NCI-H82 (cell line): ENCODE data around the gene LARGE1.

Experiments used
- DNase-seq: peaks from one replicate; lab custom pipeline; 2025; lab: John Stamatoyannopoulos, UW

LARGE1 gene

DNA sequence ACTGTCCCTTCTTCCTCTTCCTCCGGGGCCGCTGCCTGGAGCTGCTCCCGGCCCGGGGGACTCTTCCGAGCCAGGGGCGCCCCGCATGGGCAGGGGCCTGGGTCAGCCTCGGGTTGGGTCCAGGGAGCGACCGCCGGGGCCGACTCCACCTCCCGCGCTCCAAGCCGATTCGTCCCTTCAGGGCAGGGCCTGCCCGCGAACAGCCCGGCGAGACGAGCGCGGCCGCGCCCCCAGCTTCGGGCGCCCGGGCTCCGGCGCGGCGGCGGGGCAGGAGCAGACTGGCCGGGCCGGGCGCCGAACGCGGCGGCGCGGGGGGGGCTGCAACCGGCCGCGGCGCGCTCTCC, at the start of gene LARGE1:
TSS of gene LARGE1 (minus strand) at position 280 of the 344 bp plus-strand sequence.
- DNase-seq: peak; percentile 43

GRCh38 chr22:33969045-33969444, 48.8 kb upstream of the LARGE1 start:
- no peak for DNase-seq

- no peak for DNase-seq
Measured at GRCh38 chr22:33964121-33964520, 43.8 kb upstream of the LARGE1 start.

- no peak for DNase-seq
Measured at GRCh38 chr22:33962409-33962808, 42.1 kb upstream of the LARGE1 start.

GRCh38 chr22:33958741-33959140, 38.5 kb upstream of the LARGE1 start:
- no peak for DNase-seq

- no peak for DNase-seq
Measured at GRCh38 chr22:33957086-33957485, 36.8 kb upstream of the LARGE1 start.

DNA sequence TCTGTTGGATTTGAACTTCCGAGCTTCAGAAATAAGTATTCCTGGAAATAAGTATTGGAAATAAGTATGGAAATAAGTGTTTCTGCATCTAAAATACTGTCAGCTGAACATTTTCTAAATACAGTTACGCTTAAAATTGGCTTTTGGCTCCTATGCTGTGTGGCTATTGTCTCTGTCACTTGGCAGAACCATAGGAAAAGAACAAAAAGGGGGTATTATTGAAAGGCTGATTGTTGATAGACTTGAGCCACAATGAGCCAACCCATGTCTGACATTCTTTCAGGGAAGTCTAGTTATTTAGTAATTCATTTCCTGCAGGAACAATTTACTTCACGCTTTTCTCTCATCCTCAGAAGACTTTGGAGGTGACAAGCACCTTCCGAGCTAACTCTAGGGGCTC, 32.5 kb upstream of the LARGE1 start:
- no peak for DNase-seq

- DNase-seq: no peak
Measured at GRCh38 chr22:33940741-33941140, 20.5 kb upstream of the LARGE1 start.

GRCh38 chr22:33932997-33933396, 12.7 kb upstream of the LARGE1 start:
- DNase-seq: no peak

GRCh38 chr22:33931406-33931805, 11.1 kb upstream of the LARGE1 start:
- no peak for DNase-seq

- no peak for DNase-seq
Measured at GRCh38 chr22:33927752-33928151, 7.5 kb upstream of the LARGE1 start.

- no peak for DNase-seq
Measured at GRCh38 chr22:33925194-33925593, 4.9 kb upstream of the LARGE1 start.

- DNase-seq: peak; percentile 93
Measured at GRCh38 chr22:33923660-33924246, 3.5 kb upstream of the LARGE1 start.

DNA sequence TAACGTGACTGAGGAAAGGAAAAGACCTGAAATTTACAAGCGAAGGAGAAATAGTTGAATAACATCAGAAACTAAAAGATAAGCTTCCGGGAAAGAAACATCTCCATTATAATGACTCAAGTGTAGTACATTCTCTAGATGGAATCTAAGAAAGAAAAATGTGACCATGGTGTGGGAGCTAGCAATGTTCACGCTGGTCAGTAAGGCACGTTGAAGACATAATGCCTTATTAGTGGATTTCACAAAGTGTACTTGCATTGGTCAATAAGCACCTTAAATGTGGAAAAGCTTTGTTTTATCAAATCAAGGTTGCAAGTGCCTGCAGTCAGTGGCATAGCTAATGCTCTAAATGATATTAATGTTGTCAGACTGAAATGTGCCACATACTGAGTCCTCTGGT, 2.8 kb upstream of the LARGE1 start:
- no peak for DNase-seq

GRCh38 chr22:33922349-33922681, 2.0 kb upstream of the LARGE1 start:
- DNase-seq: peak; percentile 65

- DNase-seq: peak; percentile 85
Measured at GRCh38 chr22:33921525-33922348, 1.5 kb upstream of the LARGE1 start.

DNA sequence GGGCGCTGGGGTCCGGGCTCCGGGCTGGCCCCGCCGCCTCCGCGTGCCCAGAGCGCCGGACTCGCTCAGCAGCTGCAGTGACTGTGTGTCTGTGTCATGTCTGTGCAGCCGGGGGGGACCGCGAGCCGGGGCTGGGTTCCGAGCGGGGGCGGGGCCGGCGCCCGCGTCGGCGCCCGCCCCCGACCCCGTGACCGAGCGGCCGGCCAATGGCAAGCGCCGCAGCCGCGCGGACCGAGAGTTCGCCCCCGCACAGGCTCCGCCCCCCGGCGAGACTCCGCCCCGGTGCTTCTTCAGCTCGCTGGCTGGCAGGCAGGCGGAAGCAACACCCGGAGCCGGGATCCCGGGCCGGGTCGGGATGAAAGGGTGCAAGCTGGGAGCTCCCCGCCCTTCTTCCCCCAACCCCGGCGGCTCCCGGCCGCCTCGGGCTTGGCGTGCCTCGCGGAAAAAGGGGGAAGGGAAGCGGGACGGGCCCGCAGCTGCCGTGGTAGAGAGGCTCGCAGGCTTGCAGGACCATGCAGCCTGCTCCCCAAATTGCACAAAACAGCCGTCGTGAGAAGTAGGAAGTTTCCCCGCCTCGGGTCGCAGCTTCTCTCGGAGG, 750 bp upstream of the LARGE1 start:
- peak; percentile 97 for DNase-seq

GRCh38 chr22:33919391-33920196, 682 bp downstream of the LARGE1 start:
- DNase-seq: peak; percentile 44

DNA sequence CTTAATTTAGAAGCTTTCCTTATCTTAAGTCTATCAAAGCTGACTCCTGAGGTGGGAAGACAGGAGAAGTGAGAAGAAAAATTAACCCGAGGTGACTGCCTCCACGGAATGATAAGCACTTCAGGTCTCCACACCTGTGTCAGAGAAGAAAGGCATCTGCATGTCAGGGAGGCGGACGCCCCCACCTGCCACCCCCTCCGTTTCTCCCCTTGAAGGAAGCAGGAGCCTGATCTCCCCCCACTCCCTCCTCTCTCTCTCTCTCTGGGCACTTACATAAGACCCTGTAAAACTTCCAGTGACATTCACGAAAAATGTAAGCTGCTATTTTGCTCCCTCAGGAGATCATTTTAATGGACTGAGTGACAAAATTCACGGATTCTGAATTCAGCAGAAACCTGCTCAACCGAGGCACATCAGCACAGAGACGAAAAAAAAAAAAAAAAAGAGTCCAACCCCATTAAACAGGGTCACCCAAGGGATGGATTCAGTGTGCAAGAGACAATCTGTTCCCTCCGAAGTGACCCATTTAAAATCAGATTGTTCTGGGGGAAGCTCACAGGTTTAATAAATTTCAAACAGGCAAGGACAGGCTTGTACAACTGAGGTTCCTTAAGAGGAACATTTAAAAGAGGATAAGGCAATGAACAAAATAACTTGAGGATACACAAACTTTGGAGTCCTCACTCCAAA, 1.5 kb downstream of the LARGE1 start:
- DNase-seq: peak; percentile 15

DNA sequence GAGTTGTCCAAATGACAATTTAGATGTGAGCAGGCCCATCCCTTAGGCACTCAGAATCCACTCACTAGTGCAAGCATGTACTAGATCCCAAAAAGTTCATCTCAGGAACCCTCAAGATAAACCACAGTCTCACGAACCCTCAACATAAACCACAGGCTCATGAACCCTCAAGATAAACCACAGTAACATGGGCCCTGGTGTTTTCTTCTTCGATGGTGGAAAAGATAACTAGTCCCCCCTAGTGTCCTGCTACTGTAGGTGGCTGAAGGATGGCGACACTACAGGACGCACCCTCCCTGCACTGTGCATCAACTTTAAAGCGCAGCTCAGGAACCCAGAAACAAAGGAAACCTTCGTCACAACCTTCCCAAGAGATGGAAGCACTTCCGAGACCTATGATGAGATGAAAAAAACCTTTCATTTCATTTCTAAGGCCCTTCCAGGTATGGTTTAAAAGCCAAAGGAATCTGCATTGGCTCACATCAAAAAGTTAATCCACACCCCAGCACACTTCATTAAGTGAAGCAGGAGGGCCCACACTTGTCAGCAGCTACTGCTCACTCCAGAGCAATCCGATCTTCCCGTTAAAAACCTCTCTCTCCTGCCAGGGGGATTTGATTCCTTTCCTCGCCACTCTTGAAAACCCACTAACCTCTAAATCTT, 2.4 kb downstream of the LARGE1 start:
- peak; percentile 67 for DNase-seq

- no peak for DNase-seq
Measured at GRCh38 chr22:33914699-33915098, 5.6 kb downstream of the LARGE1 start.

- DNase-seq: no peak
Measured at GRCh38 chr22:33914131-33914530, 6.1 kb downstream of the LARGE1 start.
